ENCODE measurements around the gene ATP5F1B. TPM values are rescaled to one million over a fixed set of nuclear protein-coding genes. Genes with fewer than 3 reads are reported as not detected.

ATP5F1B gene
- polyA plus RNA-seq (2012; rRNA removed) = 762 and 917 TPM in 2 replicates
- 791 and 824 TPM in 2 replicates for polyA plus RNA-seq (2012; cell fraction: cytosol; rRNA removed)
- polyA plus RNA-seq (2012; cell fraction: nucleus; rRNA removed) = 461 and 654 TPM in 2 replicates

- Histone ChIP-seq H2AFZ (ENCODE audit: low read depth) (peak within 1 kb of the TSS; percentile 91), H3K9me2 (no peaks in the 10 kb centered on the region), H3K27ac (ENCODE audit: low read depth in 2 of 2, low read length in 1 of 2) (peak within 1 kb of the TSS; percentile 83 to 90), H3K36me3 (replicated peaks in 1 of 2; ENCODE audit: control insufficient read depth in 1 of 2, insufficient read depth in 2 of 2, low read length in 1 of 2) (peaks cover 25 to 35% of the 10 kb centered on the region in 2 experiments), H3K9ac (peak within 1 kb of the TSS; percentile 92), H4K20me1 (ENCODE audit: insufficient read depth) (peaks cover 19% of the 10 kb centered on the region), H3K4me1 (ENCODE audit: control insufficient read depth in 1 of 2, insufficient read depth in 2 of 2, low read depth in 1 of 2, low read length in 1 of 2) (peaks cover 6 to 11% of the 10 kb centered on the region in 2 experiments; a peak in 2 of 4 replicates), H3F3A (replicated peaks; ENCODE audit: insufficient read depth) (peaks cover 13% of the 10 kb centered on the region), H3K79me2 (ENCODE audit: insufficient read depth) (peaks cover 45% of the 10 kb centered on the region), H3K4me2 (peak within 1 kb of the TSS; percentile 76), H3K9me3 (no peaks in the 10 kb centered on the region), H3K27me3 (ENCODE audit: insufficient read depth) (no peaks in the 10 kb centered on the region), H3K4me3 (ENCODE audit: low read depth in 2 of 2, low read length in 1 of 2) (peak within 1 kb of the TSS; percentile 81 to 89)
- POLR2A ChIA-PET = interaction anchor here (0.6 to 2.4 kb wide), 4 partner anchors 10 to 80 kb away, joined by 3 to 25 read pairs (median 4); partner anchors contain the start of gene NACA
- 12% methylated on average over 17 of the region's 39 CpGs for WGBS (ENCODE audit: low lambda C conversion rate)
- CTCF ChIA-PET = interaction anchor here (0.6 to 2.1 kb wide), 4 partner anchors 9 to 128 kb away, joined by 3 to 23 read pairs (median 3); partner anchors contain the start of gene RBMS2
- DNase-seq = peak; percentile 95
- TF ChIP-seq SMC3 (IDR thresholded peaks at IDR 0.05; ENCODE audit: low read depth, low read length) (no peak), NFIC (IDR thresholded peaks at IDR 0.05; ENCODE audit: borderline replicate concordance) (no peak), RFX5 (IDR thresholded peaks at IDR 0.05; ENCODE audit: low read length) (peak; percentile 78), GABPA (IDR thresholded peaks at IDR 0.05; ENCODE audit: low read depth) (peak; percentile 88), TAF1 (IDR thresholded peaks at IDR 0.05; ENCODE audit: borderline replicate concordance, low read depth, low read length) (peak; percentile 98), MAX (IDR thresholded peaks at IDR 0.05; ENCODE audit: low read depth) (peak; percentile 81; the same call in 1 of the 2 replicates), REST (IDR thresholded peaks at IDR 0.05; ENCODE audit: low read depth, low read length) (peak; percentile 76), USF2 (IDR thresholded peaks at IDR 0.05; ENCODE audit: borderline replicate concordance, low read depth, low read length) (no peak), SIN3A (IDR thresholded peaks at IDR 0.05; ENCODE audit: borderline replicate concordance, low read depth, low read length) (peak; percentile 39; the same call in 1 of the 2 replicates), TEAD4 (IDR thresholded peaks at IDR 0.05; ENCODE audit: borderline replicate concordance, insufficient read depth) (no peak), JUND (IDR thresholded peaks at IDR 0.05) (no peak), CHD2 (IDR thresholded peaks at IDR 0.05; ENCODE audit: low read length, partially characterized antibody) (peak; percentile 97), ELF1 (IDR thresholded peaks at IDR 0.05) (no peak), RAD21 (IDR thresholded peaks at IDR 0.05; ENCODE audit: low read length) (no peak), USF1 (IDR thresholded peaks at IDR 0.05; ENCODE audit: borderline replicate concordance, low read depth) (no peak), RCOR1 (IDR thresholded peaks at IDR 0.05; ENCODE audit: low read length) (0 out of 2 replicates have a peak, but pooled peaks have one; percentile 22), ZBTB33 (IDR thresholded peaks at IDR 0.05; ENCODE audit: borderline replicate concordance, low read depth) (no peak), GATA2 (CRISPR knock-in tag; IDR thresholded peaks at IDR 0.05) (no peak), FOXJ3 (CRISPR knock-in tag; IDR thresholded peaks at IDR 0.05) (no peak; the same call in 1 of the 2 replicates), NRF1 (IDR thresholded peaks at IDR 0.05; ENCODE audit: low read depth, low read length) (no peak; the same call in 1 of the 2 replicates), POLR2AphosphoS5 (IDR thresholded peaks at IDR 0.05; ENCODE audit: low read depth, low read length) (peak; percentile 99), RXRA (IDR thresholded peaks at IDR 0.05; ENCODE audit: borderline replicate concordance, low read depth) (no peak), YY1 (IDR thresholded peaks at IDR 0.05; ENCODE audit: low read depth) (peak; percentile 86), TCF12 (IDR thresholded peaks at IDR 0.05) (no peak)
- TF ChIP-seq, protein P1, sequence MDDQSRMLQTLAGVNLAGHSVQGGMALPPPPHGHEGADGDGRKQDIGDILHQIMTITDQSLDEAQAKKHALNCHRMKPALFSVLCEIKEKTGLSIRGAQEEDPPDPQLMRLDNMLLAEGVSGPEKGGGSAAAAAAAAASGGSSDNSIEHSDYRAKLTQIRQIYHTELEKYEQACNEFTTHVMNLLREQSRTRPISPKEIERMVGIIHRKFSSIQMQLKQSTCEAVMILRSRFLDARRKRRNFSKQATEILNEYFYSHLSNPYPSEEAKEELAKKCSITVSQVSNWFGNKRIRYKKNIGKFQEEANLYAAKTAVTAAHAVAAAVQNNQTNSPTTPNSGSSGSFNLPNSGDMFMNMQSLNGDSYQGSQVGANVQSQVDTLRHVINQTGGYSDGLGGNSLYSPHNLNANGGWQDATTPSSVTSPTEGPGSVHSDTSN (IDR thresholded peaks at IDR 0.05) = peak; percentile 100
These were observed at the start of gene ATP5F1B for GRCh38 chr12:56645717-56646446. Gene ATP5F1B (minus strand): TSS chr12:56645984. CDS start chr12:56645963, 21 bp downstream.
